ENCODE results near the gene RNU7-1. TPM values are rescaled to one million over a fixed set of nuclear protein-coding genes. Genes with fewer than 3 reads are reported as not detected.

Gene RNU7-1
- not detected for total RNA-seq

GRCh38 chr12:6943722-6944380 lies at the start of gene RNU7-1, which contains the start of gene C12orf57:
RNU7-1 (plus strand) TSS chr12:6943816.
C12orf57 (plus strand) TSS chr12:6944022; CDS start chr12:6944122, 100 bp downstream.
- Histone ChIP-seq H3K27ac (peak within 1 kb of the TSS; percentile 95 to 99), H3K9me3 (no peaks in the 10 kb centered on the region), H3K4me3 (peak within 1 kb of the TSS; percentile 77), H3K27me3 (replicated peaks; ENCODE audit: insufficient read depth) (no peaks in the 10 kb centered on the region), H3K36me3 (peaks cover 4% of the 10 kb centered on the region), H3K4me1 (ENCODE audit: control insufficient read depth in 1 of 2, low read depth in 2 of 2) (peaks cover 21 to 34% of the 10 kb centered on the region in 2 donors)
- ATAC-seq (ENCODE audit: insufficient number of reproducible peaks, low FRiP score, low read depth) (peak; percentile 56), DNase-seq (ENCODE audit: low spot score) (no peak)
- no peak for TF ChIP-seq CTCF (IDR thresholded peaks at IDR 0.05)

- no peak for DNase-seq (ENCODE audit: low spot score)
- Histone ChIP-seq H3K9me3 (no peaks in the 10 kb centered on the region), H3K4me1 (ENCODE audit: control insufficient read depth in 1 of 2, low read depth in 2 of 2) (peaks cover 4 to 17% of the 10 kb centered on the region in 2 donors), H3K36me3 (no peaks in the 10 kb centered on the region), H3K27ac (no peak overlapping the region), H3K4me3 (no peak overlapping the region), H3K27me3 (replicated peaks; ENCODE audit: insufficient read depth) (no peaks in the 10 kb centered on the region)
- no peak for TF ChIP-seq CTCF (IDR thresholded peaks at IDR 0.05)
- ATAC-seq (ENCODE audit: insufficient number of reproducible peaks, low FRiP score, low read depth): no peak
Measured at GRCh38 chr12:6894321-6894720, 49.3 kb upstream of the RNU7-1 start.

DNA sequence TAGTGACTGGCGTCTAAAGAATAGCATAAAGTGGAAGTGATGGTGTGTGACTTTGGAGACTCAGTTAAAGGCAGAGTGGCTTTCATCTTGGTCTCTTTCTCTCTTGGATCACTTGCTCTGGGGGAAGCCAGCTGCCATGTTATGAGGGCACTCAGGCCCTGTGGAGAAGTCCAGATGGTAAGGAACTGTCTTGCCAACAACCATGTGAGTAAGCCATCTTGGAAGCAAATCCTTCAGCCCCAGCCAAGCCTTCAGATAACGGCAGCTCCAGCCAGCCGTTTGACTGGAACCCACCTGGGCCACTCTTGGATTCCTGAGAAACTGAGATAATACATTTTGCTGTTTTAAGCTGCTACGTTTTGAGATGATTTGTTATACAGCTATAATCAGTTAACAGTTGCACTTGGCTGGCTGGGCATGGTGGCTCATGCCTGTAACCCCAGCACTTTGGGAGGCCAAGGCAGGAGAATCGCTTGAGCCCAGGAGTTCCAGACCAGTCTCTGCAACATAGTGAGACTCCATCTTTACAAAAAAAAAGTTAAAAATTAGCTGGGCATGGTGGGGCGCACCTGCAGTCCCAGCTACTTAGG lies 46.7 kb upstream of the RNU7-1 start:
- Histone ChIP-seq H3K36me3 (no peaks in the 10 kb centered on the region), H3K9me3 (no peaks in the 10 kb centered on the region), H3K27me3 (replicated peaks; ENCODE audit: insufficient read depth) (no peaks in the 10 kb centered on the region), H3K27ac (no peak overlapping the region), H3K4me1 (ENCODE audit: control insufficient read depth in 1 of 2, low read depth in 2 of 2) (peaks cover 0 to 2% of the 10 kb centered on the region in 2 donors), H3K4me3 (no peak overlapping the region)
- no peak for TF ChIP-seq CTCF (IDR thresholded peaks at IDR 0.05)
- ATAC-seq (ENCODE audit: insufficient number of reproducible peaks, low FRiP score, low read depth): no peak
- DNase-seq (ENCODE audit: low spot score): no peak

GRCh38 chr12:6899427-6899826 lies 44.2 kb upstream of the RNU7-1 start:
- Histone ChIP-seq H3K4me3 (no peak overlapping the region), H3K9me3 (no peaks in the 10 kb centered on the region), H3K36me3 (no peaks in the 10 kb centered on the region), H3K27me3 (replicated peaks; ENCODE audit: insufficient read depth) (no peaks in the 10 kb centered on the region), H3K4me1 (ENCODE audit: control insufficient read depth in 1 of 2, low read depth in 2 of 2) (peaks cover 0 to 5% of the 10 kb centered on the region in 2 donors), H3K27ac (no peak overlapping the region)
- TF ChIP-seq CTCF (IDR thresholded peaks at IDR 0.05): no peak
- no peak for ATAC-seq (ENCODE audit: insufficient number of reproducible peaks, low FRiP score, low read depth)
- no peak for DNase-seq (ENCODE audit: low spot score)

- Histone ChIP-seq H3K4me1 (ENCODE audit: control insufficient read depth in 1 of 2, low read depth in 2 of 2) (peaks cover 1 to 6% of the 10 kb centered on the region in 2 donors), H3K27me3 (replicated peaks; ENCODE audit: insufficient read depth) (no peaks in the 10 kb centered on the region), H3K4me3 (no peak overlapping the region), H3K36me3 (no peaks in the 10 kb centered on the region), H3K27ac (no peak overlapping the region), H3K9me3 (no peaks in the 10 kb centered on the region)
- no peak for TF ChIP-seq CTCF (IDR thresholded peaks at IDR 0.05)
- DNase-seq (ENCODE audit: low spot score) (no peak), ATAC-seq (ENCODE audit: insufficient number of reproducible peaks, low FRiP score, low read depth) (no peak)
Measured at GRCh38 chr12:6899837-6900519, 43.6 kb upstream of the RNU7-1 start.
